ENCODE measurements around the gene C20orf96.
A peak's percentile ranks its signal among the peaks of the same experiment; 100 is the strongest.

The C20orf96 gene

DNA sequence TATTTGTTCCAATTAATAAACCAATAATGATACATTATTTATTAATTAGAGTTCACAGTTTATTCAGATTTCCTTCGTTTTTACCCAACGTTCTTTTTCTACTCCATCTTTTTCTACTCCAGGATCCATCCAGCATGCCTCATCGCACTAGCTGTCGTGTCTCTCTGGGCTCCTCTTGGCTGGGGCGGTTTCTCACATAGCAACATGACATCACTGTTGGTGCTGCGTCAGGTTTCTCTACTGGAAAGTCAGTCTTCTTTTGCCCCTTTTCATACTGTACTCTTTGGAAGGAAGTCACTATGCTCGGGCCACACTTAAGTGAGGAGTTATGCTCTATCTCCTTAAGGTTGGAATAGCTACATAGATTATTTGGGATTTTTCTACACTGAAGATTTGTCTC is 21.1 kb upstream of the C20orf96 start:
- no peak for DNase-seq

DNA sequence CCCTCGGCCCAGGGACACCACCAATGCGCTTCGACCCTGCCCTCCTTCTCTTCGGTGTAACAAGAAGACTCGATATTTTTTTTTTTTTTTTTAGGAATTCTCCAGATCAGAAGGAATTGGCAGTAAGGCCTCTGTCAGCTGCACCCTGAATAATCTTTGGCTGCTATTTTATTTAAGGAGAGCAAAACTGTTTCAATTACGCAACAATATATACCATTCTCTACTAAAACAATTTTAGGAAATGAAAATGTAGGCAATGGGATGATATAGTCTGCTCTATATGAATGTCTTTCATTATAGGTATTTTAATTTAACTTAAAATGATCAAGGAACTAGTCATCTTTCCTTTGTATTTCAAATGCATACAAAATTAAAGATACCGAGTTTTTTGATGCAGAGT is 20.1 kb upstream of the C20orf96 start:
- no peak for DNase-seq

DNA sequence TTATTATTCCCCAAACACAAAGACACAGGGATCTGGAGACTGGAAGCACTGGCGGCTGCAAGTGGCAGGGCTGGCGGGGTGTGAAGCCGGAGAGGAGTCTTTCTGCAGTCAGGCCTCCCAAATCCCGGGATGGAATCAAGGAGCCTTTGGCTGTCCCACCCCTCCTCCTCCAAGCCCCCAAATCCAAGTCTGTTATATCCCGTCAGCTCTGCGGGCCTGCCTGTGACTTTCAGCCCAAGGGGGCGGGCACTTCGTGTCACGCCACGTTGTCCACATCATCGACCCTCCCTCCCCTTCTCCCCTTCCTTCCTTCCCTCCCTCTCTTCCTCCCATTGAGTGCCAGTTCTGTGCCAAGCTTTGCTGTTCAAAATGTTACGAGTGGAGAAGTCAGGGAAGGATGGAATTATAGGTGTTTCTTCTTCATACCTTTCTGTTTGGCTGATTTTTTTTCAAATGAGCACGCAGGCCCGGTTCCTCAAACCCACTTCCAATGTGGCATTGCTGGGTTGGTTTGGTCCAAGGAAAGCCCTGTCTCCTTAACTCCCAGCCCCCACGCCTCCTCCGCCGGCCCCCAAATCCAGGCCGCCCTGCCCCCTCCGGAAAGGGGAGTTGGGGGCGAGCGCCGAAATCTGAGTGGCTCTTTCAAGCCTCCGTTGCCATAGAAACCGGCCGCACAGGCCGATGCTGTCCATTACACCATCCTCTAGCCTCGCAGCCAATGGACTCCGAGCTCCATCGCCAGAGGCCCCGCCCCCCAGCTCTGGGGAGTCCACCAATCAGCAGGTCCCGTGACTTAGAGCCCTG is 19.5 kb upstream of the C20orf96 start:
- peak; percentile 42 for DNase-seq

DNA sequence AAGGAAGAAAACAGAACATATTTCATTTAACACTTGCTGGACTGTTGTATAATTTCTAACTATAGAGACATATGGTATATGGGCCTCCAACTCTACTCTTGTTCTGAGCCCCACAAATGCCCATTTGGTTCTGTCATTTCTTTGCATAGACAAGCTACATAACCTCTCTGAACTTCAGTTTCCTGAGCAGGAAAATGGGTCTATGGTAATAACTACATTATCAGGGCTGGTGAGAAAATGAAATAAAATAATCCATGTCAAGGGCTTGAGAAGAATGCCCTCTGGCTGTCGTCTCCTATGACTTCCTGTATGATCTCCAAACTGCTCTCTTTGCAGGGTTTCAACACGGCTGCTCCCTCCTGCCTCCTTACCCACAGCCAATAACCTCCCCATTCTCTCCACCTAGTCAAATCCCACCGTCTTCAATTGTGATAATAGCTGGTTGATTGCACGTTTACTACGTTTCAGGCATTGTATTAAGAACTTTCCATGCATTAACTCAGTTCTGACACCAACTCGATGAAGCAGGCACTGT is 18.8 kb upstream of the C20orf96 start:
- no peak for DNase-seq

DNA sequence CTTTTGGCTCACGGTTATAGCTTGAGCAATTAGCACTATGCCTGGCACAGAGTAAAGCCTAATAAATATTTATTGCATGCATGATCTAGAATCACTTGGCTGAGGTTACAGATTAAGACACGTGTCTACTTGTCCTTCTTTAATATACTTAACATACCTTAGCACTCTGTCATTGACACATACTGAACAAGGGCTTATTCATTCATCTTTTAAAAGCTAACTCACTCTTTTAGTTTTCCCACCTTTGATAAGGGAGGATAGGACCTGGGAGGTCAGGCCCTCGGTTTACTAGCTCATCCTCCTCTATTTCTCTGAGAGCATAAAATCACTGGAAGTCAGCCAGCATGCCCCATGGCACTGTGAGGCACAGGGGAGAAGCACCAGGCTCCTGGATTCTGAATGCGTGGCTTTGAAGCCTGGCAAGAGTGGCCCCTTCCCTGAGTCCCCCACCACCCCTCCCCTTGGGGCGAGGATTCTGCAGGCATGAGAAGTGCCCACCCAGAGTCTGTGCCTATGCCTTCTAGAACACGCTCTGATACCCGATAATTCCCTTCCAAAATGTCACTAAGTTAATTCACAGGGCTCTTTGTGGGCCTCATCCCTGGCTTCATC is 18.0 kb upstream of the C20orf96 start:
- DNase-seq = no peak

DNA sequence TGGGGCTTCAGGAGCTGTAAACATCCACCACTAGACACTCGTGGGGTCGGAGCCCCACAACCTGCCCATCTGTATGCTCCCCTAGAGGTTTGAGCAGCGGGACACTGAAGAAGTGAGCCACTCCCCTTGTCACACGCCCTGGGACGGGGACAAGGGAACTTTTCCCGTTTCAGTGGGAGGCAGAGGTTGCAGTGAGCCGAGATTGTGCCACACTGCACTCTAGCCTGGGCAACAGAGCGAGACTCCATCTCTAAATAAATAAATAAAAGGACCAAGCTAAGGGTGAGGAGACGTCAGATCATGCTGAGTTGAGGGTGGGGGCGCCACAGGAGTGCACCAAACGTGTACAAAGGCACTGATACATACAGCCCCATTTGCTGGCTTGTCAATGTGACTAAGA is 15.2 kb upstream of the C20orf96 start:
- no peak for DNase-seq

DNA sequence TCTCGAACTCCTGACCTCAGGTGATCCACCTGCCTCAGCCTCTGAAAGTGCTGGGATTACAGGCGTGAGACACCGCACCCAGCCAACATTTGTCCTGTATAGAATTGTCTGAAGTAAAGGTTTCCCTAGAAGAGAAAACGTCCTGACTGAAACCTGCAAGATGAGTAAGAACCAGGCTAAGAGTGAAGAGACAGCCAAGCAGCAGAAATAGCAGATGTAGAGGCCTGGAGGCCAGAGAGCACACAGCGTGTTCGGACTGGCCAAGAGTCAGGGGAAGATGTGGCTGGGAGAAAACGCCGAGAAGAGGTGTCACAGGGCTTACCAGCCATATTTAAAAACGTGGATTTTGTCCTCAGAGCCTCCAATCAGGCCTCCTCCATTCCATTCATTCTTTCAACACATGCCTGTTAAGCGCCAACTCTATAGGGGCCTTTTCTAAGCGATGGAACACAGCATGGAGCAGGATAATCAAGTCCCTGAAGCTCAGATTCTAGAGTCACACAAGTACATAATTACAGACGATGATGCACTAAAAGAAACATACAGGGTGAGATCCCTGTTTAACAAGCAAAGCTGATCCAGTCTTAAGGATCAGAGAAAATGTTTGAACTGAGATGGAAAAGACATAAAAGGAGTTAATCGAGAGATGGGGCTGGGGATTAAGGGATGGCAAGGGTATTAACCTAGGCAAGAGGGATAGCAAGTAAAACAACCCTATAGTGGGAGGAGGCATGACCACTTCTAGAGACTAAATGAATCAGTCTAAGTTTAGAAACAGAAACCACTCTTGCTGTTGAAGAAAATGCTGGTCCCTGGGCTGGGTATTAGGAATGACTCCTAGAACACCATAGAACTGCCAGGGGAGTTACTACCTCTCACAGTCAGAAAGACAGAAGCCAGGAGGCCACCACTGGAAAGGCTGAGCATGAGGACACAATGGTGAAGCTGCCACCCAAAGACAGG is 11.6 kb upstream of the C20orf96 start:
- no peak for DNase-seq

DNA sequence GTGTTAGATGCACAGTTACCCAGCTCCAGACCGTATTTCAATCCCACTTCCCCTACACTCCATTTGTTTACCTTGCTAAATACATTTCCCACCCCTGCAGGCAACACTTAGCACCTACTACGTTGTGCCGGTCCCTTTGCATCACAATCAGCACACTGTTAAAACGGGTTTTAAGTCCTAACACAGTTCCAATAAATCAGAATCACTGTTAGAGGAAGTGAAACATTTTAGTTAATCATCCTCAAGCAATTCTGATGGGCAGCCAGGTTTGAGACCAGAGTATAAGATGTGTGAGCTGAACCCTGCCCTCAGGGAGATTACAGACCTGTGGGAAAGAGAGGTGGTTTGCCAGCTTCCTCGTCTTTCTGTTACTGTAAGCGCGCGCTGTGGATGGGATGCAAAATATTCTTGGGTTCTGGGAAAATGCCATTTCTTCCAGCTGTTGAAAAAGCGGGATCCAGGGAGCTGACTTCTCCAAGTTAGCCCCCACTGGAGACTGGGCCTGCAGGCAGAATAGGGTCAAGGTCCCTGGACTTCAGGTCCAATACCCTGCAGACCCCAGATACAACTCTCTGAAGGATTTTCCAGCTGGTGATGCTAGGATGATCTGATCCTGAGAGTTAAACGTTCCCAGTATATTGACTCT is 9.9 kb upstream of the C20orf96 start:
- no peak for DNase-seq

DNA sequence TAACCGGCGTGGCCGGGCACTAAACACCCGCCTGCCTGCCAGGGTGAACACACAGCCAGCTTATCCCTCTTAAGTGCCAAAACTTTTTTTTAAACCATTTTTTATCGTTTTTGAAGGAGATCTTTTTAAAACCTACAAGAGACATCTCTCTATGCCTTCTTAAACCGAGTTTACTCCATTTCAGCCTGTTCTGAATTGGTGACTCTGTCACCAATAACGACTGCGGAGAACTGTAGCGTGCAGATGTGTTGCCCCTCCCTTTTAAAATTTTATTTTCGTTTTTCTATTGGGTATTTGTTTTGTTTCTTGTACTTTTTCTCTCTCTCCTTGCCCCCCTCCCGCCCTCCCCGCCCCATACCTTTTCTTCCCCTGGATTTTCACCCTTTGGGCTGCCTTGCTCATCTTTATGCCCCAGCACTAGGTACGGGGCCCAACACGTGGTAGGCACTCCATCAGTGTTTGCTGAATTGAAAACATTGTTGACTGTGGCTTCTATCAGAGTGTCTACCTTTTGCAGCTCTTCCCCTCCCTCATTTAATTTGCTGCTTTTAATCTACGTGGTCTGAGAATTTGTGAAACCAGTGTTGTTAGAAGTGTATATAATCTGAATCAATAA is 8.3 kb upstream of the C20orf96 start:
- no peak for DNase-seq

DNA sequence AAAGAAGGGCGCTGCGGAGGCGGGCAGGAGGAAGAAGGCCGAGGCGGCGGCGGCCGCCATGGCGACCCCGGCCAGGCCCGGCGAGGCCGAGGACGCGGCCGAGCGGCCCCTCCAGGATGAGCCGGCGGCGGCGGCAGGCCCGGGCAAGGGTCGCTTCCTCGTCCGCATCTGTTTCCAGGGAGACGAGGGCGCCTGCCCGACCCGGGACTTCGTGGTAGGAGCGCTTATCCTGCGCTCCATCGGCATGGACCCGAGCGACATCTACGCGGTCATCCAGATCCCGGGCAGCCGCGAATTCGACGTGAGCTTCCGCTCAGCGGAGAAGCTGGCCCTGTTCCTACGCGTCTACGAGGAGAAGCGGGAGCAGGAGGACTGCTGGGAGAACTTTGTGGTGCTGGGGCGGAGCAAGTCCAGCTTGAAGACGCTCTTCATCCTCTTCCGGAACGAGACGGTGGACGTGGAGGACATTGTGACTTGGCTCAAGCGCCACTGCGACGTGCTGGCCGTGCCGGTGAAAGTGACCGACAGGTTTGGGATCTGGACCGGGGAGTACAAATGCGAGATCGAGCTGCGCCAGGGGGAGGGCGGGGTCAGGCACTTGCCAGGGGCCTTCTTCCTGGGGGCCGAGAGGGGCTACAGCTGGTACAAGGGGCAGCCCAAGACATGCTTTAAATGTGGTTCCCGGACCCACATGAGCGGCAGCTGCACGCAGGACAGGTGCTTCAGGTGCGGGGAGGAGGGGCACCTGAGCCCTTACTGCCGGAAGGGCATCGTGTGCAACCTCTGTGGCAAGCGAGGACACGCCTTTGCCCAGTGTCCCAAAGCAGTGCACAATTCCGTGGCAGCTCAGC is 7.6 kb upstream of the C20orf96 start:
- peak; percentile 16 for DNase-seq

DNA sequence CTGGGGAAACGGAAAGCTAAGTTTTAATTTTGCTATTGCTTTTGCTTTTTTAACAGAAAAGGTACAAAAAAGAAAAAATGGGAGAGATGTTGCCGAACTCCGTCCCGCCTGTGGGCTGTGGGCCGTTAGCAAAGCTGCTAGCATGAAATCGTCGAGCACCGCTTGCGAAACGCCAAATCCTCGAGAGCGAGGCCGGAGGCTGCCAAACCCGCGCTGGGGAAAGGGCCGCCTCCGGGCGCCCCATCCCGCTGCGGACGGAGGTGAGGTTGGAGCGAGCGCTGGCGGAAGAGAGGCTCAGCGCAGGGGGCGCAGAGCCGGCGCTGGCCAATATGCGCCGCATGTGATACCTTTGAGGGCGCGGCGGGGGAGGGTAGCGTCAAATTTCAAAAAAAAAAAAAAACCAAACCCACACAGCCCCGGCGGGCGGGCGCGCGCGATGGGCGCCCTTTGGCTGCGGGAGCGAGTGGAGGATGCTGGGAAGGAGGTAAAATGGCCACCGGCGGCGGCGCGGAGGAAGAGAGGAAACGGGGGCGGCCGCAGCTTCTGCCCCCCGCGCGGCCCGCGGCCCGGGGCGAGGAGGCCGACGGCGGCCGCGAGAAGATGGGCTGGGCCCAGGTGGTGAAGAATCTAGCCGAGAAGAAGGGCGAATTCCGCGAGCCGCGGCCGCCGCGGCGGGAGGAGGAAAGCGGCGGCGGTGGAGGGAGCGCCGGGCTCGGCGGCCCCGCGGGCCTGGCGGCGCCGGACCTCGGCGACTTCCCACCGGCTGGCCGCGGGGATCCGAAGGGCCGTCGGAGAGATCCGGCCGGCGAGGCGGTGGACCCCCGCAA is 6.8 kb upstream of the C20orf96 start, which contains the start of gene ZCCHC3:
Gene ZCCHC3, plus strand, starts transcription at position 473 of the 827 bp plus-strand sequence. Its CDS starts 17 bp downstream, at position 490.
- DNase-seq = peak; percentile 69

DNA sequence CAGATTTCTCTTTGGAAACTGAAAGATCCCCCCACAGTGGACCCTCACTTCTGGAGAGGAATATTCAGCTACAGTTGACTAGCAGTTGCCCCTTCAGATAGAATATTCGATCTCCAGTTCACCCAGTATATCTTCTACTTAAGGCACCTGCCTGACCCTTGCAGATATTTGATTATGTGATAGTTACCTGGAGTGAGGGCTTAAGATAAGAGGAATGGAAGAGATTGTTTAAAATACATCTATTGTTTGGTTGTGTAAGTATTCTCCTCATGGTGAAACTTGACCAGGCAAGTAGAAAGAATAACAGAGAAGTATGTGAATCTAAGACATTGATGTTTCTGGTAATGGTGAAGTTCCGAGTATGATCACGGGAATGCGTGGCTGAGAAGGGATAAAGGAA is 5.3 kb upstream of the C20orf96 start:
- no peak for DNase-seq

DNA sequence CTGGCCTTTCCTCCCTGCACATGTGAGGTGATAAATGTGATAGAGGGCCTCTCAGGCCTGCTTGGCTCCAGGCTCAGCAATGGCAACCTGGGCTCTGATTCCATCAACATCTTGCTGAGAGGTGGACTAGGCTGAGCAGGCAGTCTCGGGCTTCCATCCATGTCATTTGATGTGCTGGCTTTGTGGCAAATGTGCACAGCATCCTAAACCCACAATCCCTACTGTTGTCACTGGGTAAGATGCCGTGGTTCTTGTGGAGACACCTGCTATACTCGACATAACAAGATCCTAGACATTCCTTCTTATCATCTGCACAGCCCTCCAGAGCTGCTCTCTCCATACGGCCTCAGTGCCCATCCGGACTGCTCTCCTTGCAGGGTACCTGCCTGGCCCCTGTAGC is 4.1 kb upstream of the C20orf96 start:
- no peak for DNase-seq

DNA sequence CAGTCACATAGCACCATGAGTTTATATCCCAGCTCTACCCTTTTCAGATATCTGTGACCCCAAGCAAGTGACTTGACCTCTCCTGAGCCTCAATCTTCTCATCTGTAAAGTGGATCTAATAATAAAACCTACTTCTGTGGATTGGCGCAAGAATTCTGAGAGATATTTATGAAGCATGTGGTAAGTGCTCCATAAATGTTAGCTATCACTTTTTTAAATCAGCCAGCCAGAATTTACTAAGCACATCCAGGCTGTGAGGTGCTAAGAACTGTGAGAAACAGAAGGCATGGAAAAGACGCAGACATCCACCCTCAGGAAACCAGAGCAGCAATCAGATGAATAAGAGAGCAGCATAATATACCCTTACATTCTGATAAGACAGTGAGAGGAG is 862 bp downstream of the C20orf96 start:
- no peak for DNase-seq

DNA sequence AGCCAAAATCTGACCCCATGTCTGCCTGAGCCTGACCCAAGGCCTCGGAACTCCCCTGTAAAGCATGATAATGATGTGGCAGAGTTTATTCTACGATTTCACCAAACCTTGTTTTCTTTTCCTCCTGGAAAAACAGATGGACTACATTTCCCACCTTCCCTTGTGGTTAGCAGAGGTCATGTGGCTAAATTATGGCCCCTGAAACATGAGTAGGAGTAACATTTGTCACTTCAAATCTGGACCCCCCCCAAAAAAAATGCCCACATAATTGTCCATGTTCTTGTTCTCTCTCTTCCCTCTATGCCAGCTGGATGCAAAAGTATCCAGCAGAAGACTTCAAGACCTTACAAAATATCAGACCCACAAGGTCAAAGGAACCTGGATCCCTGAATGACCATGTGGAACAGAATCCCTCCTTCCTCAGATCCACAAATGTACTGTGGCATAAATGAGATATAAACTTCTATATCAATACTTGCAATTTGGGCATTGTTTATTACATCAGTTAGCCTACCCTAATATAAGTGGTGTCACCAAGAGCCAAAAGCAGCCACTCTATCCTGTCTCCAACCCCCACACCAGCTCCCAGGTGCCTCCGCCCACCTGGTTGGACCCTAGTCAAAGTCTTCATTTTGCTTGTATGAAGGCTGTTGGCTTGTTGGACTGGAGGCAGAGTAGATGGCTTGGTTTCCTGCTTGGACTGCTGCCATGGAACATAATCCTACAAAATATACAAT is 1.4 kb downstream of the C20orf96 start:
- DNase-seq = no peak

DNA sequence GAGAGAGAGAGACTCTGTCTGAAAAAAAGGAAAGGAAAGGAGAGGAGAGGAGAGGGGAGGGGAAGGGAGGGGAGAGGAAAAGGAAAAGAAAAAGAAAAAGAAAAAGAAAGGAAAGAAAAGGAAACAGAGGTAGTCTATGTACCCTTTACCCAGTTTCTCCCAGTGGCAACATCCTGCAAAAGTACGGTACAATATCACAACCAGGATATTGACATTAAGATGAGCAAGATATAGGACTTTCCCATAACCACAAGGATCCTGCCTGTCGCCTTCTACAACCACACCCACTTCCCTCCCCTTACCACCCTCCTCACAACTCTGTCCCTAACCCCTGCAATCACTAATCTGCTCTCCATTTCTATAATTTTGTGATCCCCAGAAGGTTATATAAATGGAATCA is 4.0 kb downstream of the C20orf96 start:
- DNase-seq = no peak

DNA sequence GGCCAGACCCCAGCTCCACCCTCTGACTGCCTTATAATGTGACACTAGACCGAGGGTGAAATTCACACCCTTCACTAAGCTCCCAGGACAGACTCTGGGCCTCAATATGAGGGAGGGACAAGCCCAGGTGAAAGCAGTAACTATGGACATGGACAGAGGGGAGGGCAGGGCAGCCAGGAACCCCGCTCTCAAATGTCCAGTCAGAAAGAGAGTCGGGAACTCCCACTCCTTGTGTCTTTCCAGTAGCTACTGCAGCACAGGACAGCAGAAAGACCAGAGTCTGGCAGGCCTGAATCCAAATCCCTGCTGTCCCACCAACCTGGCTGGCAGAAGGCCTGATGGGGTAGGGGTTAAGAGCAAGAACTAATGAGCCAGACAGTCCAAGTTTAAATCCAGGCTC is 6.4 kb downstream of the C20orf96 start:
- DNase-seq = no peak

DNA sequence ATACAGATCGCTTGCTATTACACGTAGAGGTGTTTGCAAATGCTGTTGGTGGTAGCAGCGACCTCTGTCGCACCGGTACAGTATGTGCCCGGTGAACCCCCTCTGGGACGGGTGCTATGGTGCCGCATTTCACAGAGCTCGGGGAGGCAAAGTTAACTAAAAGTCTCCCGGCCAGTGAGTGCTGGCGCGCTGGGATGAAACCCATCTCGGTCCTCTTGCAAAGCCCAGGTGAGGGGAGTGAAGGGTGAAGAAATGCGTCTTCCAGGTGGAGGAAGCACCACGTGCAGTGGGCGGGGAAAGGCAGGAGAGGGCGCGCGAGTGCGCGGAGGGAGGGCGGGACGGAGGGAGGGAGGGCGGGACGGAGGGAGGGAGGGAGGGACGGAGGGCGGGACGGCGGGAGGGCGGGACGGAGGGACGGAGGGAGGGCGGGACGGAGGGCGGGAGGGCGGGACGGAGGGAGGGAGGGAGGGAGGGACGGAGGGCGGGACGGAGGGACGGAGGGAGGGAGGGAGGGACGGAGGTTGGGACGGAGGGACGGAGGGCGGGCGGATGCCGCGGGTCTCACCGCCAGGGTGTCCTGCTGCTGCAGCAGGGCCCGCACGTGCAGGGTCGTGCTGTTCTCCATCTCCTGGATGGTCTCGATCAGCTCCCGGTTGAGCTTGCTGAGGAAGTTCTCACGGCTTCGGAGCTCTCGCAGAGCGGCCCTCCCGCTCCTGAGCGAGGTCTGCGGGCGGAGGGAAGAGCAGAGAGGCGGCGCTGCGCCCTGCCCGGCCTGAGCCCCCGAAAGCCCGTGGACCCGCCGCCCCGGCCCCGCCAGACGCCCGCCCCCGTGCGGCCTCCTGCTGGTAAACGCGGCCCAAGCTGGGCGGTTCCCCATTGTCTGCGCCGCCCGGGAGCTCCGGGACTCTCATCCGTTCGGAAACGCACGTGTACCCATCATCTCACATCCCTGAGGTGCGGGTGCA is 11.7 kb downstream of the C20orf96 start:
- DNase-seq = no peak
